ENCODE data around the gene TYR.

- TF ChIP-seq CTCF (IDR thresholded peaks at IDR 0.05) (no peak), POLR2A (IDR thresholded peaks at IDR 0.05) (no peak)
These were observed 5.3 kb downstream of the TYR start for GRCh38 chr11:89182773-89183518.
